Epithelial cell of proximal tubule (primary cell): ENCODE data around the gene PFN1. TPM values are rescaled to one million over a fixed set of nuclear protein-coding genes. Genes with fewer than 3 reads are reported as not detected.

Source experiments
- DNase-seq: peaks from one replicate; pipeline ENCODE4 v3.0.0-alpha.2; 2011; ENCODE audit warnings: low read depth
- H3K4me3 ChIP-seq: 2 replicates; pipeline ENCODE4 v1.5.1; 2011; ENCODE audit warnings: low read depth, mild to moderate bottlenecking, low read length
- CTCF ChIP-seq: conservative IDR thresholded peaks from 2 replicates; pipeline ENCODE4 v1.5.1; 2012; ENCODE audit warnings: low read depth, mild to moderate bottlenecking, low read length
- total RNA-seq: library from RNA; depleted of rRNA; stranded (reverse); fragments of >200 nt; gene quantifications from 2 replicates; pipeline ENCODE4 v1.2.3, GENCODE V29; 2015

PFN1 gene
- total RNA-seq, 1 donor from 2014 or later, result 1,802 TPM

- no peak for TF ChIP-seq CTCF
- DNase-seq, result peak; percentile 41
- peak overlapping the region; percentile 96 for H3K4me3 ChIP-seq
These were observed 1.2 kb upstream of the PFN1 start for GRCh38 chr17:4949321-4950074.

- TF ChIP-seq CTCF, result no peak
- peak overlapping the region; percentile 96 for H3K4me3 ChIP-seq
- DNase-seq, result no peak
These were observed 596 bp upstream of the PFN1 start for GRCh38 chr17:4948931-4949320.

GRCh38 chr17:4947411-4948165, 742 bp downstream of the PFN1 start:
- no peak for DNase-seq
- no peak for TF ChIP-seq CTCF
- peak overlapping the region; percentile 96 for H3K4me3 ChIP-seq

GRCh38 chr17:4947010-4947410, 1.3 kb downstream of the PFN1 start:
- no peak for TF ChIP-seq CTCF

GRCh38 chr17:4946312-4946976, 1.9 kb downstream of the PFN1 start:
- no peak for TF ChIP-seq CTCF
- peak overlapping the region; percentile 96 for H3K4me3 ChIP-seq
- DNase-seq, result no peak

More at GRCh38 chr17:4947010-4947410, 1.3 kb downstream of the PFN1 start:
- H3K4me3 ChIP-seq, result peak overlapping the region; percentile 96
- no peak for DNase-seq

GRCh38 chr17:4945944-4946280, 2.4 kb downstream of the PFN1 start:
- H3K4me3 ChIP-seq, result peak overlapping the region; percentile 96
- no peak for DNase-seq
- TF ChIP-seq CTCF, result no peak
